ENCODE measurements around the gene PCBP1. TPM values are rescaled to one million over a fixed set of nuclear protein-coding genes. Genes with fewer than 3 reads are reported as not detected.

PCBP1 gene
- total RNA-seq, 4 donors from 2014 or later = 200 to 256 (median 209) TPM

DNA sequence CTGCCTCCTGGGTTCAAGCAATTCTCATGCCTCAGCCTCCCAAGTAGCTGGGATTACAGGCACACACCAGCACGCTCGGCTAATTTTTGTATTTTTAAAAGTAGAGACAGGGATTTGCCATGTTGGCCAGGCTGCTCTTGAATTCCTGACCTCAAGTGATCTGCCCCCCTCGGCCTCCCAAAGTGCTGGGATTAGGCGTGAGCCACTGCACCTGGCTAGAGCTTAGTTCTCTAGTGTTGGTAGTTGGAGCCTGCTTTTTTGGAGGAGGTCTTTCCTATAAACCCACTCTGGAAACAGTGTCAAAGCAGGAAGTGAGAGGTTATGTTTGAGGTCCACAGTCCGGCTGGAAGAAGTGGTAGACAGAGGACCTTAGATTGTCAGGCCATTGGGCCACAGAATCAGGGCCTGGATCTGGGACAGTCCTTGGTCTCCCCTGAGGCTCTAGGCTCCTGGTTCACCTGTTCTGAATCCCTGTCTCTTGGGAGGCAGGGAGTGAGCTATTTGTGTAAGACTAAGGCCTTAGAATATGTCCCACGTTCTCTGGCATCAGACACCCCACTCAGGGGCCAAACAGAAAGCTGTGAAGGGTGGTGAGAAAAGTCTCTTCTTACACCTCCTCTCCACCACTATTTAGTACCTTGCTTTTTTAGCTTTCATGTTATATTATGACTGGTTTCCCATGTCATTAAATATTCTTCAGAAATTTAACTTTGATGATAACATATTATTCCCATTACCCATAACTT lies 34.5 kb downstream of the PCBP1 start:
- ATAC-seq (ENCODE audit: low FRiP score) (no peak), DNase-seq (ENCODE audit: low spot score) (peak; percentile 12)
- TF ChIP-seq, protein P1, sequence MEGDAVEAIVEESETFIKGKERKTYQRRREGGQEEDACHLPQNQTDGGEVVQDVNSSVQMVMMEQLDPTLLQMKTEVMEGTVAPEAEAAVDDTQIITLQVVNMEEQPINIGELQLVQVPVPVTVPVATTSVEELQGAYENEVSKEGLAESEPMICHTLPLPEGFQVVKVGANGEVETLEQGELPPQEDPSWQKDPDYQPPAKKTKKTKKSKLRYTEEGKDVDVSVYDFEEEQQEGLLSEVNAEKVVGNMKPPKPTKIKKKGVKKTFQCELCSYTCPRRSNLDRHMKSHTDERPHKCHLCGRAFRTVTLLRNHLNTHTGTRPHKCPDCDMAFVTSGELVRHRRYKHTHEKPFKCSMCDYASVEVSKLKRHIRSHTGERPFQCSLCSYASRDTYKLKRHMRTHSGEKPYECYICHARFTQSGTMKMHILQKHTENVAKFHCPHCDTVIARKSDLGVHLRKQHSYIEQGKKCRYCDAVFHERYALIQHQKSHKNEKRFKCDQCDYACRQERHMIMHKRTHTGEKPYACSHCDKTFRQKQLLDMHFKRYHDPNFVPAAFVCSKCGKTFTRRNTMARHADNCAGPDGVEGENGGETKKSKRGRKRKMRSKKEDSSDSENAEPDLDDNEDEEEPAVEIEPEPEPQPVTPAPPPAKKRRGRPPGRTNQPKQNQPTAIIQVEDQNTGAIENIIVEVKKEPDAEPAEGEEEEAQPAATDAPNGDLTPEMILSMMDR (IDR thresholded peaks at IDR 0.05) = no peak

DNA sequence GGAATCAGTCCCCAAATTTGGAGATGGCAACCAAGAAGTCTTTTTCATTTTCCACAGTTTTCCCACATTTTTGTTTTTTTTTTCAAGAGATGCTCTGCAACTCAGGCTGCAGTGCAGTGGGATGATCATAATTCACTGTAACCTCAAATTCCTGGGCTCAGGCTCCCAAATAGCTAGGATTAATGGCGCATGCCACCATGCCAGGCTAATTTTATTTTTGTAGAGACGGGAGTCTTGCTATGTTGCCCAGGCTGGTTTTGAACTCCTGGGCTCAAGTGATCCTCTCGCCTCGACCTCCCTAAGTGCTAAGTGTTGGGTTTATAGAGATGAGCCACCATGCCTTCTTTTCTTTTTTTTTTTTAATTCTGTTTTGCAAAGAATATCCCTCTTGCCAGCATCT lies 35.2 kb downstream of the PCBP1 start:
- TF ChIP-seq, protein P1 (IDR thresholded peaks at IDR 0.05) = no peak
- no peak for ATAC-seq (ENCODE audit: low FRiP score)
- no peak for DNase-seq (ENCODE audit: low spot score)

DNA sequence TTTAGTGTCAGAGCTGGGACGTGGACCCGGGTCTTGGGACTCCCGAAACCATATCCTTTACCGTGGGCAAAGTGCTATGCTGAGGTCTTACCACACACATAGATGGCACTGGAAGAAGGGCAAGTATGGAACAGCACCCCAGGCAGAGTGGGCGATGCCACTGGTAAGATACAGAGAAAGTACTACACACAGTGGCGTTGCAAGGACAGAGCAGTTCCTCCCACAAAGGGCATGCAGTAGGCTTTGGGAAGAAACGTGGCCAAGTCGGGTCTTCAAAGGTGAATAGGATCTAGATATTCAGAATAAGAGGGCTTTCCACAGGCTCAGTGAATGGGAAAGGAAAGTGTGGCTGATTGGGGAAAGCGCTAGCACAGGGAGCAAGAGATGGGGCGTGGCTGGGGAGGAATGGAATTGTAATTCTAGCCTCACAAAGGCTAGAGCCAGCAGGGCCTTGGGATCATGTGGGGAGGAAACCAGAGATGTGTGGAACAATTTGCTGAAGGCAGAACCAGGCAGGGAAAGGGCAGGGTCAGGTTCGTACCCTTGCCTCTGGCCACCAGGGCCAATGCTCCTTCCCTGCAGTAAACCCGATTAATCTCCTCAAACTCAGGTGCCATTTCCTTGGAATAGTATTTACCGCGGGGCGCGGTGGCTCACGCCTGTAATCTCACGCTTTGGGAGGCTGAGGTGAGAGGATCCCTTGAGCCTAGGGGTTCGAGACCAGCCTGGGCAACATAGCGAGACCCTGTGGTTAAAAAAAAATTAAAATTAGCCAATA lies 36.0 kb downstream of the PCBP1 start:
- TF ChIP-seq, protein P1 (IDR thresholded peaks at IDR 0.05) = no peak
- DNase-seq (ENCODE audit: low spot score) (peak; percentile 23), ATAC-seq (ENCODE audit: low FRiP score) (peak; percentile 33)

DNA sequence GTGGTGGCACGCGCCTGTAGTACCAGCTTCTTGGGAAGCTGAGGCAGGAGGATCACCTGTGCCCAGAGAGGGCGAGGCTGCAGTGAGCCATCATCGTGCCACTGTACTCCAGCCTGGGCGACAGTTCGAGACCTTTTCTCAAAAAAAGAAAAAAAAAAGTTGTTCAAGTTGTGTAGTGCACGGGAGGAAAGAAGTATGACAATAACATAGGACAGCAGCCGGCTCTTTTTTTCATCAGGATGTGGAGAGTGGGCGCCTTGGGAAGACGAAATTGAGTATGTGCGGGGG lies 36.5 kb downstream of the PCBP1 start:
- DNase-seq (ENCODE audit: low spot score) (no peak), ATAC-seq (ENCODE audit: low FRiP score) (no peak)
- TF ChIP-seq, protein P1 (IDR thresholded peaks at IDR 0.05) = no peak

DNA sequence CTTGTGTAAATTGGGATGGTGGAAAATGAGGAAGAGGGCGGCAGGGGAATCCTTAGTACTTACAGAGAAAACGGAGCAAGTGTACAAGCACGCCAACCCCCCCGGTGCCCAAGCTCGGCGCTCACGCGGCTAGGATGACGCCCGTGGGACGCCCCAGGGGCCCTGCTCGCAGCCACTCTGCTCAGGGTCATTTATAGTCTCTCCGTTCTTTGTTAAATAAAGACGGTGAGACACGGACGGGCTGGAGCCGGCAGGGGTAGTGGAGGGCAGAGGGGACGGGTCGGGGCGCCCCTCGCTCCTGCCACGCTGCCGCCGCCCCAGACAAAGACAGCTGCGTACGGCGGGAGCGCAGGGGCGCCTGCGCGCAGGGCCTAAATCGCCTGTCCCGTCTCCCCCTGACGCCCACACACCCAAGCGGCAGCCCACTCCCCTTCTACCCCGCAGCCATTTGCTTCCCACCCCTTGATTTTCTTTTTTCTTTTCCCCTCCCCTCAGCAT lies 37.8 kb downstream of the PCBP1 start:
- TF ChIP-seq, protein P1 (IDR thresholded peaks at IDR 0.05) = no peak
- DNase-seq (ENCODE audit: low spot score) (no peak), ATAC-seq (ENCODE audit: low FRiP score) (peak; percentile 56)

DNA sequence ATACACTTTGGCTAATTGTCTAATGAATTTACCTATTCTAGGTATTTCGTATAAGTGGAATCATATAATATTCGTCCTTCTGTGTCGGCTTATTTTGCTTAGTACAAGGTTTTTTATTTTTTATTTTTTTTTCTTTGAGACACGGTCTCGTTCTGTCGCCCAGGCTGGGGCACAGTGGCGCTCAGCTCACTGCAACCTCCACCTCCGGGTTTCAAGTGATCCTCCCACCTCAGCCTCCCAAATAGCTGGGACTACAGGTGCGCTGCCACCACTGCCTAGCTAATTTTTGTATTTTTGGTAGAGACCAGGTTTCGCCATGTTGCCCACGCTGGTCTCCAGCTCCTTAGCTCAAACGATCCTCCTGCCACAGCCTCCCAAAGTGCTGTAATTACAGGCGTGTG lies 38.2 kb downstream of the PCBP1 start:
- TF ChIP-seq, protein P1 (IDR thresholded peaks at IDR 0.05) = no peak
- DNase-seq (ENCODE audit: low spot score) = no peak
- ATAC-seq (ENCODE audit: low FRiP score) = no peak
